HL-60/S4 treated with retinoic acid at 250 ng/mL for 4 days and 3 days (cell line): ENCODE results near the gene ABLIM3.

Experiments used
- in situ Hi-C: fragments of 300-500 bp; cut with MboI; formaldehyde crosslinking; loops from 2 replicates; pipeline ENCODE4 v1.7.0; 2022; ENCODE audit warnings: low sequenced_read_pairs

The ABLIM3 gene

GRCh38 chr5:149153751-149154610, 12.7 kb downstream of the ABLIM3 start:
- in situ Hi-C loops, result no loop called here

- in situ Hi-C loops, result no loop called here
Observed at GRCh38 chr5:149154650-149155049, 13.4 kb downstream of the ABLIM3 start.

GRCh38 chr5:149156435-149157083, 15.3 kb downstream of the ABLIM3 start:
- in situ Hi-C loops, result no loop called here

GRCh38 chr5:149157330-149157729, 16.0 kb downstream of the ABLIM3 start:
- in situ Hi-C loops, result no loop called here

GRCh38 chr5:149160291-149160787, 19.0 kb downstream of the ABLIM3 start:
- in situ Hi-C loops, result no loop called here

- in situ Hi-C loops, result no loop called here
Observed at GRCh38 chr5:149161026-149161687, 19.9 kb downstream of the ABLIM3 start.

- in situ Hi-C loops, result no loop called here
Observed at GRCh38 chr5:149161850-149162249, 20.6 kb downstream of the ABLIM3 start.

GRCh38 chr5:149162401-149163084, 21.2 kb downstream of the ABLIM3 start:
- in situ Hi-C loops, result no loop called here

GRCh38 chr5:149164731-149165130, 23.4 kb downstream of the ABLIM3 start:
- in situ Hi-C loops, result no loop called here

GRCh38 chr5:149166128-149166527, 24.8 kb downstream of the ABLIM3 start:
- in situ Hi-C loops, result no loop called here

GRCh38 chr5:149166591-149167100, 25.4 kb downstream of the ABLIM3 start:
- in situ Hi-C loops, result no loop called here

- in situ Hi-C loops, result no loop called here
Observed at GRCh38 chr5:149168276-149168906, 27.1 kb downstream of the ABLIM3 start.

GRCh38 chr5:149170299-149170698, 29.0 kb downstream of the ABLIM3 start:
- in situ Hi-C loops, result no loop called here

- in situ Hi-C loops, result no loop called here
Observed at GRCh38 chr5:149172261-149172660, 31.0 kb downstream of the ABLIM3 start.

GRCh38 chr5:149172709-149173505, 31.6 kb downstream of the ABLIM3 start:
- in situ Hi-C loops, result no loop called here

- in situ Hi-C loops, result no loop called here
Observed at GRCh38 chr5:149174847-149175234, 33.5 kb downstream of the ABLIM3 start.

- in situ Hi-C loops, result no loop called here
Observed at GRCh38 chr5:149175346-149176105, 34.2 kb downstream of the ABLIM3 start.

- in situ Hi-C loops, result no loop called here
Observed at GRCh38 chr5:149177339-149177843, 36.1 kb downstream of the ABLIM3 start.
